GM19463 (cell line): Measurements from ENCODE around the gene IDH3B.
"Not testable (repeated sequence)": the region's sequence is repeated elsewhere in the genome, so short reads cannot be mapped to it uniquely, and the experiment has no call there.

Source experiments
- ATAC-seq: cut with Tn5 transposase; IDR thresholded peaks from one replicate; pipeline ENCODE4 v1.9.1; 2021; ENCODE audit warnings: mild to moderate bottlenecking, moderate library complexity; ENCODE audit not compliant: unreplicated experiment

Gene IDH3B

GRCh38 chr20:2663887-2664719, at the start of gene IDH3B:
IDH3B (minus strand) TSS chr20:2664216; CDS start chr20:2664188, 28 bp downstream.
- peak; percentile 96 for ATAC-seq

GRCh38 chr20:2713285-2713684, 49.3 kb upstream of the IDH3B start:
- no peak for ATAC-seq

- no peak for ATAC-seq
Measured at GRCh38 chr20:2709205-2709981, 45.4 kb upstream of the IDH3B start.

GRCh38 chr20:2708665-2709064, 44.6 kb upstream of the IDH3B start:
- ATAC-seq: no peak

- ATAC-seq: no peak
Measured at GRCh38 chr20:2708073-2708415, 44.0 kb upstream of the IDH3B start.

GRCh38 chr20:2707353-2708072, 43.5 kb upstream of the IDH3B start:
- no peak for ATAC-seq

- ATAC-seq: no peak
Measured at GRCh38 chr20:2706688-2707352, 42.8 kb upstream of the IDH3B start.

- ATAC-seq: no peak
Measured at GRCh38 chr20:2705931-2706645, 42.1 kb upstream of the IDH3B start.

- ATAC-seq: no peak
Measured at GRCh38 chr20:2703716-2704475, 39.9 kb upstream of the IDH3B start.

- no peak for ATAC-seq
Measured at GRCh38 chr20:2701671-2702081, 37.7 kb upstream of the IDH3B start.

- ATAC-seq: no peak
Measured at GRCh38 chr20:2700913-2701620, 37.1 kb upstream of the IDH3B start.

- no peak for ATAC-seq
Measured at GRCh38 chr20:2699775-2700413, 35.9 kb upstream of the IDH3B start.

GRCh38 chr20:2698912-2699311, 34.9 kb upstream of the IDH3B start:
- ATAC-seq: no peak

GRCh38 chr20:2698186-2698817, 34.3 kb upstream of the IDH3B start:
- no peak for ATAC-seq

- no peak for ATAC-seq
Measured at GRCh38 chr20:2697768-2698167, 33.8 kb upstream of the IDH3B start.

- ATAC-seq: no peak
Measured at GRCh38 chr20:2696646-2697045, 32.6 kb upstream of the IDH3B start.

GRCh38 chr20:2695984-2696525, 32.0 kb upstream of the IDH3B start:
- not testable (repeated sequence) for ATAC-seq
